Neural progenitor cell (in vitro differentiated cells): ENCODE measurements around the gene LMBR1.

ENCODE experiments used
- CTCF ChIP-seq: fragments of 200-600 bp; sonication (generic); IDR thresholded peaks from 2 replicates; pipeline ENCODE4 v1.5.1; 2017; ENCODE audit warnings: antibody characterized with exemption, mild to moderate bottlenecking
- EZH2 ChIP-seq: fragments of 200-600 bp; sonication (generic); IDR thresholded peaks from 2 replicates; pipeline ENCODE4 v1.6.1; 2017; ENCODE audit warnings: antibody characterized with exemption, mild to moderate bottlenecking, moderate library complexity
- EZH2phosphoT487 ChIP-seq: fragments of 200-600 bp; sonication (generic); IDR thresholded peaks from 2 replicates; pipeline ENCODE4 v1.6.1; 2017; ENCODE audit warnings: antibody characterized with exemption

- TF ChIP-seq CTCF = no peak
- TF ChIP-seq EZH2 = no peak
- no peak for TF ChIP-seq EZH2phosphoT487
These were observed 238.3 kb downstream of the LMBR1 start for GRCh38 chr7:156654511-156655234.
